GM23248 (cell line): Measurements from ENCODE around the gene ZNF710.

Experiments
- EZH2 ChIP-seq: fragments of 200-600 bp; sonication (generic); IDR thresholded peaks from 2 replicates; pipeline ENCODE4 v1.6.1; 2018; ENCODE audit warnings: antibody characterized with exemption, mild to moderate bottlenecking; ENCODE audit not compliant: insufficient read depth, poor library complexity, severe bottlenecking
- EZH2phosphoT487 ChIP-seq: fragments of 200-600 bp; sonication (generic); IDR thresholded peaks from 2 replicates; pipeline ENCODE4 v1.6.1; 2018; ENCODE audit warnings: antibody characterized with exemption, moderate library complexity, mild to moderate bottlenecking, low read depth; ENCODE audit not compliant: insufficient read depth

GRCh38 chr15:89993349-89993748 lies 7.8 kb upstream of the ZNF710 start:
- TF ChIP-seq EZH2 (no peak), EZH2phosphoT487 (no peak)
